Stimulated activated CD4-positive, alpha-beta T cell treated with anti-CD3 and anti-CD28 coated beads, Interleukin-4, amount 100 ng/mL, for 4 hours (primary cell): ENCODE results near the gene WDR81.

Experiments
- DNase-seq, 2 experiments: peaks; one replicate each; pipeline ENCODE4 v3.0.0-alpha.2; 2020

WDR81 gene

DNA sequence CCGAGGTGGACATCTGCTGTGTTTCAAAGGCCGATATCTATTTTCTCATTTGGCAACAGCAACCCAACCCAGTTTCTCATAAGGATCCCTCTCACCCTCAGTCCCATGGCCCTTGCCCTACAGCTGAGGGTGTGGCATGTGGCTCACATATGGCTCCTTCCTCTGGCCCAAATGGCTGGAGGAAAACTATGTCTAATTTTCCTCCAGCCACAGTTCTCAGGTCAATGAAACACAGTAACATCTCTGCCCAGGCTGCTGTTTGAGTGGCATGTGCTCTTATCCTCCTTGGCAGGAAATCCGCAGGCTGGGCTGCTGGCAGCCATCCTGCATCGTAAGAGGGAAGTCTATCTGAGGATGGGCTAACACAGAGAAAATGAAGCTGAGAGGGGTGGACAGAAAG lies 61.4 kb downstream of the WDR81 start:
- no peak for DNase-seq

DNA sequence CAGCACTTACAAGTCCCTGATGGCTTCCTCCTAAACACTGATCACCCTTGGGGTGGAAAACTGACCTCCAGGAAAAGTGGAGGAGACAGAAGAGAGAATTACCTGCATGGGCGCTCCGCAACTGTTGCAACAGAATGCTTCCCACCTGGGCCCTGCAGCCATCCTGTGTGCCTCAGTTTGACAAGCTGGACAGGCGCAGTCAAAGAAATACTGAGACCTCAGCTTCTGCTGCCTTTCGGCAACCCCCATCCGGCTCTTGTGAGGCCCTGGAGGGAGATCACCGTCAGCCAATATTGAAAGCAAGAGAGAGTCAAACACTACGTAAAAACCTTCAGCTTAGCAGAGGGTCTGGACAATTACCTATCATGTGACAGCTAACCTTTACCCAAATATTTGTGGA lies 62.2 kb downstream of the WDR81 start:
- DNase-seq, result no peak

DNA sequence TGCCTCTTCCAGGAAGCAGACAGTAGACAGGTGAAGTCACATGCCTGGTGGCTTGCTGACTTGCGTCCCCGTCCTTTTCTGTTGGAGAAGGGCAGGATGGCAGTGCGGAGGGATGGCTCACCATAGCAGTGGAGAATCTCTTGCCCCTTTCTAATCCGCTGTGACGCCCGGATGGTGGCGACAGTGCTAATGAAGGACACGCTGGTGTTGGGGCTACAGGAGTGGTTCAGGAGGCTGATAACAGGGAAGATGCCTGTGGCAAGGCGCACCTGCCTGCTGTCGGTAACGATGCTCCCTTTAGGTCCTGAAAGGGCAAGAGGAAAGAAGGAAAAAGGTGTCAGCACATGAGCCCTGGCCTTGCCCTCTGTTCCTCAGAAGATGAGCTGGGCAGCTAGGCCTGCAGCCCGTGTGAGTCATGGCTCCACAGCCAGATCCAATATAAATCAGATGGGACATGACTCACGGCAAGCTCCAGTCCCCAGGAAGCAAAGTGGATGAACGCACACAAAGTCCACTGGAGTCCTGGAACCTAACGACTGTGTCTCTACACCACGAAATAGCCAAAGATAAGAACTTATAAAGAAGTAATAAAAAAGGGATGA lies 62.9 kb downstream of the WDR81 start:
- DNase-seq, result no peak
